ENCODE measurements around the gene SIK3. TPM values are rescaled to one million over a fixed set of nuclear protein-coding genes. Genes with fewer than 3 reads are reported as not detected.

SIK3 gene
- total RNA-seq, 1 experiment from 2014 or later: 31.4 TPM

DNA sequence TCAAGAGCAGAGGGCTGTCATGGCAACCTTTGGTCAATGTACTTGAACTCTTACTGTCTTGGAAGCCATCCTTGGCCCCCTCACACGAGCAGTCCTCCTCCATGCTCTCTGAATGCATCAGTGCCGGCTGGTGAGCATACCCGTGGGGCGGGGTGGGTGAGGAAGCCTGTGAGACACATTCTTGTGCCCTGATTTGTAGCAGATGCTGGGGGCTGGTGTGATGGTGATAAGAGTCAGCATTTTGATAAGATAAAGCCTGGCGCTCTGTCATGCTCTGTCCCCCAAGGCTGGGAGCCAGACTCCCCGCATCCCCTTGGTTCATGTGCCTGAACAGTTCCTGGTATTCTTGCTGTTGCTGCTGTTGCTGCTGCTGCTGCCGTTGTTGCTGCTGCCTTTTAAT, 240.3 kb downstream of the SIK3 start:
- H3K36me3 Mint-ChIP-seq (ENCODE audit: insufficient read depth in 1 of 3, low read depth in 3 of 3): peaks cover 23 to 69% (median 61%) of the 10 kb centered on the region in 3 experiments

More for the DNA sequence above, 240.3 kb downstream of the SIK3 start:
- Histone ChIP-seq H3K4ac (ENCODE audit: low read depth, low read length) (no peak overlapping the region), H3T11ph (ENCODE audit: low read length) (no peak overlapping the region), H3K23me2 (ENCODE audit: insufficient read length, low read depth, low read length, poor library complexity, severe bottlenecking) (no peaks in the 10 kb centered on the region), H3K79me1 (ENCODE audit: insufficient read depth, low read depth, low read length, poor library complexity, severe bottlenecking) (no peaks in the 10 kb centered on the region), H3K18ac (ENCODE audit: insufficient read length, low read depth, low read length) (no peak overlapping the region), H3K4me1 (ENCODE audit: insufficient read depth, low read length) (no peaks in the 10 kb centered on the region), H2BK15ac (ENCODE audit: low read depth, low read length) (no peak overlapping the region), H4K20me1 (ENCODE audit: control insufficient read depth, insufficient read depth, insufficient read length) (no peaks in the 10 kb centered on the region), H3K14ac (ENCODE audit: insufficient read depth, low read length) (no peak overlapping the region), H2BK12ac (ENCODE audit: insufficient read length, low read depth, low read length) (no peak overlapping the region), H3K27me3 (ENCODE audit: insufficient read depth, low read length) (no peaks in the 10 kb centered on the region), H4K91ac (ENCODE audit: insufficient read length, low read depth, low read length) (no peak overlapping the region), H2BK120ac (ENCODE audit: low read depth, low read length, poor library complexity, severe bottlenecking) (no peak overlapping the region), H3K79me2 (ENCODE audit: insufficient read depth, low read length) (no peaks in the 10 kb centered on the region), H3K4me2 (ENCODE audit: insufficient read depth, insufficient read length, low read length) (no peak overlapping the region), H3K56ac (ENCODE audit: insufficient read length, low read depth, low read length) (no peak overlapping the region), H2AK5ac (ENCODE audit: insufficient read length, low read length) (no peak overlapping the region), H3K23ac (ENCODE audit: insufficient read length, low read depth, low read length) (no peak overlapping the region), H3K9me3 (ENCODE audit: control insufficient read depth, low read depth, low read length) (no peaks in the 10 kb centered on the region), H3K27ac (ENCODE audit: insufficient read length, low read depth, low read length) (no peak overlapping the region), H4K8ac (replicated peaks; ENCODE audit: insufficient read length, low read depth, low read length) (no peak overlapping the region), H4K5ac (ENCODE audit: insufficient read length, low read depth, low read length) (no peak overlapping the region), H2BK5ac (ENCODE audit: insufficient read length, low read length) (no peak overlapping the region), H3K9ac (ENCODE audit: extremely low read depth, insufficient read length, low read length) (no peak overlapping the region), H2AFZ (ENCODE audit: low read length) (no peak overlapping the region), H2BK20ac (ENCODE audit: low read depth, low read length, poor library complexity, severe bottlenecking) (no peak overlapping the region)
- H3K4me3 Mint-ChIP-seq: no peak overlapping the region
- H3K9me3 Mint-ChIP-seq: no peaks in the 10 kb centered on the region
- no peaks in the 10 kb centered on the region for H3K27me3 Mint-ChIP-seq (ENCODE audit: low read depth)
- TF ChIP-seq, protein P1, sequence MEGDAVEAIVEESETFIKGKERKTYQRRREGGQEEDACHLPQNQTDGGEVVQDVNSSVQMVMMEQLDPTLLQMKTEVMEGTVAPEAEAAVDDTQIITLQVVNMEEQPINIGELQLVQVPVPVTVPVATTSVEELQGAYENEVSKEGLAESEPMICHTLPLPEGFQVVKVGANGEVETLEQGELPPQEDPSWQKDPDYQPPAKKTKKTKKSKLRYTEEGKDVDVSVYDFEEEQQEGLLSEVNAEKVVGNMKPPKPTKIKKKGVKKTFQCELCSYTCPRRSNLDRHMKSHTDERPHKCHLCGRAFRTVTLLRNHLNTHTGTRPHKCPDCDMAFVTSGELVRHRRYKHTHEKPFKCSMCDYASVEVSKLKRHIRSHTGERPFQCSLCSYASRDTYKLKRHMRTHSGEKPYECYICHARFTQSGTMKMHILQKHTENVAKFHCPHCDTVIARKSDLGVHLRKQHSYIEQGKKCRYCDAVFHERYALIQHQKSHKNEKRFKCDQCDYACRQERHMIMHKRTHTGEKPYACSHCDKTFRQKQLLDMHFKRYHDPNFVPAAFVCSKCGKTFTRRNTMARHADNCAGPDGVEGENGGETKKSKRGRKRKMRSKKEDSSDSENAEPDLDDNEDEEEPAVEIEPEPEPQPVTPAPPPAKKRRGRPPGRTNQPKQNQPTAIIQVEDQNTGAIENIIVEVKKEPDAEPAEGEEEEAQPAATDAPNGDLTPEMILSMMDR (conservative IDR thresholded peaks at IDR 0.05): no peak
- no peak overlapping the region; a peak in 1 of 7 replicates for H3K27ac Mint-ChIP-seq
- WGBS (ENCODE audit: extremely low coverage, insufficient read length, low lambda C conversion rate): no CpG with 5 or more reads among the region's 7 CpGs
- no peaks in the 10 kb centered on the region for H3K4me1 Mint-ChIP-seq
- DNase-seq: no peak
